H9 (cell line): ENCODE results near the gene INSYN2B. TPM values are rescaled to one million over a fixed set of nuclear protein-coding genes. Genes with fewer than 3 reads are reported as not detected.

Experiments used
- DNase-seq: peaks from one replicate; pipeline ENCODE4 v3.0.0-alpha.2; 2017
- H2AFZ ChIP-seq: one replicate; pipeline ENCODE4 v1.6.1; 2013; ENCODE audit warnings: mild to moderate bottlenecking, low read length, control low read depth, moderate library complexity
- H2AK5ac ChIP-seq: 2 replicates; pipeline ENCODE4 v1.6.1; 2013; ENCODE audit warnings: low read length, control low read depth, mixed read lengths; ENCODE audit not compliant: insufficient read length
- H2BK120ac ChIP-seq: one replicate; pipeline ENCODE4 v1.6.1; 2013; ENCODE audit warnings: low read depth, mild to moderate bottlenecking, low read length, control low read depth, inconsistent platforms; ENCODE audit not compliant: poor library complexity, severe bottlenecking
- H2BK12ac ChIP-seq: 2 replicates; pipeline ENCODE4 v1.6.1; 2013; ENCODE audit warnings: low read length, control low read depth, mixed read lengths, low read depth; ENCODE audit not compliant: insufficient read length
- H2BK15ac ChIP-seq: 2 replicates; pipeline ENCODE4 v1.6.1; 2013; ENCODE audit warnings: low read depth, low read length, control low read depth
- H2BK20ac ChIP-seq: one replicate; pipeline ENCODE4 v1.6.1; 2013; ENCODE audit warnings: low read depth, mild to moderate bottlenecking, low read length, control low read depth, inconsistent platforms; ENCODE audit not compliant: poor library complexity, severe bottlenecking
- H2BK5ac ChIP-seq: 2 replicates; pipeline ENCODE4 v1.6.1; 2013; ENCODE audit warnings: low read length, control low read depth, mixed read lengths; ENCODE audit not compliant: insufficient read length
- H3K14ac ChIP-seq: 2 replicates; pipeline ENCODE4 v1.6.1; 2013; ENCODE audit warnings: low read length, control low read depth; ENCODE audit not compliant: insufficient read depth
- H3K18ac ChIP-seq: 2 replicates; pipeline ENCODE4 v1.6.1; 2013; ENCODE audit warnings: low read depth, mild to moderate bottlenecking, mixed read lengths, low read length, control low read depth; ENCODE audit not compliant: insufficient read length
- H3K23ac ChIP-seq: 2 replicates; pipeline ENCODE4 v1.6.1; 2013; ENCODE audit warnings: low read length, control low read depth, mixed read lengths, low read depth; ENCODE audit not compliant: insufficient read length
- H3K23me2 ChIP-seq: 2 replicates; pipeline ENCODE4 v1.6.1; 2013; ENCODE audit warnings: low read depth, mild to moderate bottlenecking, mixed read lengths, low read length, control low read depth; ENCODE audit not compliant: insufficient read length, poor library complexity, severe bottlenecking
- H3K27ac ChIP-seq: 2 replicates; pipeline ENCODE4 v1.5.1; 2013; ENCODE audit warnings: low read length, control low read depth, mixed read lengths, low read depth; ENCODE audit not compliant: insufficient read length
- H3K27me3 ChIP-seq: 2 replicates; pipeline ENCODE4 v1.6.1; 2013; ENCODE audit warnings: low read length, control low read depth, inconsistent platforms; ENCODE audit not compliant: insufficient read depth
- H3K4ac ChIP-seq: 2 replicates; pipeline ENCODE4 v1.6.1; 2013; ENCODE audit warnings: low read depth, mild to moderate bottlenecking, control low read depth, inconsistent platforms, low read length, moderate library complexity
- H3K4me1 ChIP-seq: 2 replicates; pipeline ENCODE4 v1.6.1; 2013; ENCODE audit warnings: low read length, control low read depth, inconsistent platforms; ENCODE audit not compliant: insufficient read depth
- H3K4me2 ChIP-seq: 2 replicates; pipeline ENCODE4 v1.6.1; 2013; ENCODE audit warnings: low read length, control low read depth, mixed read lengths; ENCODE audit not compliant: insufficient read length, insufficient read depth
- H3K56ac ChIP-seq: 2 replicates; pipeline ENCODE4 v1.6.1; 2013; ENCODE audit warnings: low read depth, mild to moderate bottlenecking, mixed read lengths, low read length, control low read depth; ENCODE audit not compliant: insufficient read length
- H3K79me1 ChIP-seq: 2 replicates; pipeline ENCODE4 v1.6.1; 2013; ENCODE audit warnings: low read depth, mild to moderate bottlenecking, moderate library complexity, low read length, control low read depth, inconsistent platforms; ENCODE audit not compliant: insufficient read depth, poor library complexity, severe bottlenecking
- H3K79me2 ChIP-seq: 2 replicates; pipeline ENCODE4 v1.6.1; 2013; ENCODE audit warnings: low read length, control low read depth, inconsistent platforms; ENCODE audit not compliant: insufficient read depth
- H3K9ac ChIP-seq: 2 replicates; pipeline ENCODE4 v1.6.1; 2013; ENCODE audit warnings: low read length, control low read depth, mixed read lengths; ENCODE audit not compliant: insufficient read length; ENCODE audit errors: extremely low read depth
- H3K9me3 ChIP-seq: one replicate; pipeline ENCODE4 v1.6.1; 2013; ENCODE audit warnings: low read depth, low read length, inconsistent platforms; ENCODE audit not compliant: control insufficient read depth
- H3T11ph ChIP-seq: one replicate; pipeline ENCODE4 v1.6.1; 2013; ENCODE audit warnings: mild to moderate bottlenecking, low read length, control low read depth, inconsistent platforms
- H4K20me1 ChIP-seq: one replicate; pipeline ENCODE4 v1.6.1; 2013; ENCODE audit not compliant: control insufficient read depth, insufficient read length, insufficient read depth
- H4K5ac ChIP-seq: 2 replicates; pipeline ENCODE4 v1.6.1; 2013; ENCODE audit warnings: low read depth, mild to moderate bottlenecking, mixed read lengths, low read length, control low read depth; ENCODE audit not compliant: insufficient read length
- H4K8ac ChIP-seq: replicated peaks from 2 replicates; pipeline ENCODE4 v1.6.1; 2013; ENCODE audit warnings: low read length, control low read depth, mixed read lengths, low read depth; ENCODE audit not compliant: insufficient read length
- H4K91ac ChIP-seq: 2 replicates; pipeline ENCODE4 v1.6.1; 2013; ENCODE audit warnings: low read depth, mild to moderate bottlenecking, moderate library complexity, mixed read lengths, low read length, control low read depth; ENCODE audit not compliant: insufficient read length
- H3K27ac Mint-ChIP-seq, 3 experiments: 2 replicates in 2 of 3; 3 replicates in 1 of 3; pipeline ENCODE4 v1.8.0; 2020 to 2021; ENCODE audit warnings: mixed read lengths in 3 of 3, mild to moderate bottlenecking in 1 of 3, moderate library complexity in 1 of 3
- H3K27me3 Mint-ChIP-seq: 2 replicates; pipeline ENCODE4 v1.8.0; 2021; ENCODE audit warnings: low read depth, mild to moderate bottlenecking, moderate library complexity, mixed read lengths
- H3K36me3 Mint-ChIP-seq, 3 experiments: 2 replicates in 2 of 3; 3 replicates in 1 of 3; pipeline ENCODE4 v1.8.0; 2020 to 2021; ENCODE audit warnings: low read depth in 3 of 3, mixed read lengths in 3 of 3; ENCODE audit not compliant: insufficient read depth in 1 of 3
- H3K4me1 Mint-ChIP-seq, 2 experiments: 2 replicates each; pipeline ENCODE4 v1.8.0; 2020; ENCODE audit warnings: mixed read lengths in 2 of 2
- H3K4me3 Mint-ChIP-seq, 2 experiments: 2 replicates in 1 of 2; 3 replicates in 1 of 2; pipeline ENCODE4 v1.8.0; 2020 to 2021; ENCODE audit warnings: mild to moderate bottlenecking in 2 of 2, mixed read lengths in 2 of 2, moderate library complexity in 1 of 2
- H3K9me3 Mint-ChIP-seq, 2 experiments: 2 replicates in 1 of 2; 3 replicates in 1 of 2; pipeline ENCODE4 v1.8.0; 2020; ENCODE audit warnings: mild to moderate bottlenecking in 2 of 2, mixed read lengths in 2 of 2, moderate library complexity in 1 of 2
- total RNA-seq: library from RNA; stranded (reverse); gene quantifications from 2 replicates; pipeline ENCODE4 v1.2.1, GENCODE V29; 2021
- TF ChIP-seq, protein P1 (sequence below): fragments of 200-600 bp; sonication (generic); conservative IDR thresholded peaks from 3 replicates; pipeline ENCODE4 v1.8.0; 2021; ENCODE audit warnings: antibody characterized with exemption, mild to moderate bottlenecking

The INSYN2B gene
- total RNA-seq, 1 experiment from 2014 or later: not detected

- Histone ChIP-seq H2BK12ac (no peak overlapping the region), H3K23ac (no peak overlapping the region), H3K56ac (no peak overlapping the region), H2BK120ac (no peak overlapping the region), H3K9me3 (no peaks in the 10 kb centered on the region), H3K14ac (no peak overlapping the region), H2BK5ac (no peak overlapping the region), H3K79me2 (no peaks in the 10 kb centered on the region), H3K27ac (no peak overlapping the region), H4K91ac (no peak overlapping the region), H3T11ph (no peak overlapping the region), H4K20me1 (no peaks in the 10 kb centered on the region), H4K8ac (no peak overlapping the region), H2AFZ (no peak overlapping the region), H3K4ac (no peak overlapping the region), H3K18ac (no peak overlapping the region), H2AK5ac (no peak overlapping the region), H3K9ac (no peak overlapping the region), H3K4me2 (no peak overlapping the region), H4K5ac (no peak overlapping the region), H2BK15ac (no peak overlapping the region), H3K4me1 (peaks cover 2% of the 10 kb centered on the region; the same call in 1 of the 2 replicates), H3K79me1 (no peaks in the 10 kb centered on the region), H2BK20ac (no peak overlapping the region), H3K23me2 (no peaks in the 10 kb centered on the region), H3K27me3 (no peaks in the 10 kb centered on the region)
- H3K4me3 Mint-ChIP-seq: no peak overlapping the region
- H3K36me3 Mint-ChIP-seq: no peaks in the 10 kb centered on the region
- TF ChIP-seq, protein P1, sequence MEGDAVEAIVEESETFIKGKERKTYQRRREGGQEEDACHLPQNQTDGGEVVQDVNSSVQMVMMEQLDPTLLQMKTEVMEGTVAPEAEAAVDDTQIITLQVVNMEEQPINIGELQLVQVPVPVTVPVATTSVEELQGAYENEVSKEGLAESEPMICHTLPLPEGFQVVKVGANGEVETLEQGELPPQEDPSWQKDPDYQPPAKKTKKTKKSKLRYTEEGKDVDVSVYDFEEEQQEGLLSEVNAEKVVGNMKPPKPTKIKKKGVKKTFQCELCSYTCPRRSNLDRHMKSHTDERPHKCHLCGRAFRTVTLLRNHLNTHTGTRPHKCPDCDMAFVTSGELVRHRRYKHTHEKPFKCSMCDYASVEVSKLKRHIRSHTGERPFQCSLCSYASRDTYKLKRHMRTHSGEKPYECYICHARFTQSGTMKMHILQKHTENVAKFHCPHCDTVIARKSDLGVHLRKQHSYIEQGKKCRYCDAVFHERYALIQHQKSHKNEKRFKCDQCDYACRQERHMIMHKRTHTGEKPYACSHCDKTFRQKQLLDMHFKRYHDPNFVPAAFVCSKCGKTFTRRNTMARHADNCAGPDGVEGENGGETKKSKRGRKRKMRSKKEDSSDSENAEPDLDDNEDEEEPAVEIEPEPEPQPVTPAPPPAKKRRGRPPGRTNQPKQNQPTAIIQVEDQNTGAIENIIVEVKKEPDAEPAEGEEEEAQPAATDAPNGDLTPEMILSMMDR: no peak
- peaks cover 2% of the 10 kb centered on the region; the same call in 1 of the 2 replicates for H3K27me3 Mint-ChIP-seq
- no peak overlapping the region for H3K27ac Mint-ChIP-seq
- H3K4me1 Mint-ChIP-seq: peaks cover 11% of the 10 kb centered on the region in 2 experiments; a peak in 3 of 4 replicates
- no peaks in the 10 kb centered on the region for H3K9me3 Mint-ChIP-seq
- no peak for DNase-seq
Measured at GRCh38 chr5:169956756-169957155, 23.5 kb downstream of the INSYN2B start.
